H9 (cell line): ENCODE results near the gene MRAP. TPM values are rescaled to one million over a fixed set of nuclear protein-coding genes. Genes with fewer than 3 reads are reported as not detected.

ENCODE experiments used
- DNase-seq: peaks from one replicate; pipeline ENCODE4 v3.0.0-alpha.2; 2017
- H2AFZ ChIP-seq: one replicate; pipeline ENCODE4 v1.6.1; 2013; ENCODE audit warnings: mild to moderate bottlenecking, low read length, control low read depth, moderate library complexity
- H2AK5ac ChIP-seq: 2 replicates; pipeline ENCODE4 v1.6.1; 2013; ENCODE audit warnings: low read length, control low read depth, mixed read lengths; ENCODE audit not compliant: insufficient read length
- H2BK120ac ChIP-seq: one replicate; pipeline ENCODE4 v1.6.1; 2013; ENCODE audit warnings: low read depth, mild to moderate bottlenecking, low read length, control low read depth, inconsistent platforms; ENCODE audit not compliant: poor library complexity, severe bottlenecking
- H2BK12ac ChIP-seq: 2 replicates; pipeline ENCODE4 v1.6.1; 2013; ENCODE audit warnings: low read length, control low read depth, mixed read lengths, low read depth; ENCODE audit not compliant: insufficient read length
- H2BK15ac ChIP-seq: 2 replicates; pipeline ENCODE4 v1.6.1; 2013; ENCODE audit warnings: low read depth, low read length, control low read depth
- H2BK20ac ChIP-seq: one replicate; pipeline ENCODE4 v1.6.1; 2013; ENCODE audit warnings: low read depth, mild to moderate bottlenecking, low read length, control low read depth, inconsistent platforms; ENCODE audit not compliant: poor library complexity, severe bottlenecking
- H2BK5ac ChIP-seq: 2 replicates; pipeline ENCODE4 v1.6.1; 2013; ENCODE audit warnings: low read length, control low read depth, mixed read lengths; ENCODE audit not compliant: insufficient read length
- H3K14ac ChIP-seq: 2 replicates; pipeline ENCODE4 v1.6.1; 2013; ENCODE audit warnings: low read length, control low read depth; ENCODE audit not compliant: insufficient read depth
- H3K18ac ChIP-seq: 2 replicates; pipeline ENCODE4 v1.6.1; 2013; ENCODE audit warnings: low read depth, mild to moderate bottlenecking, mixed read lengths, low read length, control low read depth; ENCODE audit not compliant: insufficient read length
- H3K23ac ChIP-seq: 2 replicates; pipeline ENCODE4 v1.6.1; 2013; ENCODE audit warnings: low read length, control low read depth, mixed read lengths, low read depth; ENCODE audit not compliant: insufficient read length
- H3K23me2 ChIP-seq: 2 replicates; pipeline ENCODE4 v1.6.1; 2013; ENCODE audit warnings: low read depth, mild to moderate bottlenecking, mixed read lengths, low read length, control low read depth; ENCODE audit not compliant: insufficient read length, poor library complexity, severe bottlenecking
- H3K27ac ChIP-seq: 2 replicates; pipeline ENCODE4 v1.5.1; 2013; ENCODE audit warnings: low read length, control low read depth, mixed read lengths, low read depth; ENCODE audit not compliant: insufficient read length
- H3K27me3 ChIP-seq: 2 replicates; pipeline ENCODE4 v1.6.1; 2013; ENCODE audit warnings: low read length, control low read depth, inconsistent platforms; ENCODE audit not compliant: insufficient read depth
- H3K4ac ChIP-seq: 2 replicates; pipeline ENCODE4 v1.6.1; 2013; ENCODE audit warnings: low read depth, mild to moderate bottlenecking, control low read depth, inconsistent platforms, low read length, moderate library complexity
- H3K4me1 ChIP-seq: 2 replicates; pipeline ENCODE4 v1.6.1; 2013; ENCODE audit warnings: low read length, control low read depth, inconsistent platforms; ENCODE audit not compliant: insufficient read depth
- H3K4me2 ChIP-seq: 2 replicates; pipeline ENCODE4 v1.6.1; 2013; ENCODE audit warnings: low read length, control low read depth, mixed read lengths; ENCODE audit not compliant: insufficient read length, insufficient read depth
- H3K56ac ChIP-seq: 2 replicates; pipeline ENCODE4 v1.6.1; 2013; ENCODE audit warnings: low read depth, mild to moderate bottlenecking, mixed read lengths, low read length, control low read depth; ENCODE audit not compliant: insufficient read length
- H3K79me1 ChIP-seq: 2 replicates; pipeline ENCODE4 v1.6.1; 2013; ENCODE audit warnings: low read depth, mild to moderate bottlenecking, moderate library complexity, low read length, control low read depth, inconsistent platforms; ENCODE audit not compliant: insufficient read depth, poor library complexity, severe bottlenecking
- H3K79me2 ChIP-seq: 2 replicates; pipeline ENCODE4 v1.6.1; 2013; ENCODE audit warnings: low read length, control low read depth, inconsistent platforms; ENCODE audit not compliant: insufficient read depth
- H3K9ac ChIP-seq: 2 replicates; pipeline ENCODE4 v1.6.1; 2013; ENCODE audit warnings: low read length, control low read depth, mixed read lengths; ENCODE audit not compliant: insufficient read length; ENCODE audit errors: extremely low read depth
- H3K9me3 ChIP-seq: one replicate; pipeline ENCODE4 v1.6.1; 2013; ENCODE audit warnings: low read depth, low read length, inconsistent platforms; ENCODE audit not compliant: control insufficient read depth
- H3T11ph ChIP-seq: one replicate; pipeline ENCODE4 v1.6.1; 2013; ENCODE audit warnings: mild to moderate bottlenecking, low read length, control low read depth, inconsistent platforms
- H4K20me1 ChIP-seq: one replicate; pipeline ENCODE4 v1.6.1; 2013; ENCODE audit not compliant: control insufficient read depth, insufficient read length, insufficient read depth
- H4K5ac ChIP-seq: 2 replicates; pipeline ENCODE4 v1.6.1; 2013; ENCODE audit warnings: low read depth, mild to moderate bottlenecking, mixed read lengths, low read length, control low read depth; ENCODE audit not compliant: insufficient read length
- H4K8ac ChIP-seq: replicated peaks from 2 replicates; pipeline ENCODE4 v1.6.1; 2013; ENCODE audit warnings: low read length, control low read depth, mixed read lengths, low read depth; ENCODE audit not compliant: insufficient read length
- H4K91ac ChIP-seq: 2 replicates; pipeline ENCODE4 v1.6.1; 2013; ENCODE audit warnings: low read depth, mild to moderate bottlenecking, moderate library complexity, mixed read lengths, low read length, control low read depth; ENCODE audit not compliant: insufficient read length
- H3K27ac Mint-ChIP-seq, 3 experiments: 2 replicates in 2 of 3; 3 replicates in 1 of 3; pipeline ENCODE4 v1.8.0; 2020 to 2021; ENCODE audit warnings: mixed read lengths in 3 of 3, mild to moderate bottlenecking in 1 of 3, moderate library complexity in 1 of 3
- H3K27me3 Mint-ChIP-seq: 2 replicates; pipeline ENCODE4 v1.8.0; 2021; ENCODE audit warnings: low read depth, mild to moderate bottlenecking, moderate library complexity, mixed read lengths
- H3K36me3 Mint-ChIP-seq, 3 experiments: 2 replicates in 2 of 3; 3 replicates in 1 of 3; pipeline ENCODE4 v1.8.0; 2020 to 2021; ENCODE audit warnings: low read depth in 3 of 3, mixed read lengths in 3 of 3; ENCODE audit not compliant: insufficient read depth in 1 of 3
- H3K4me1 Mint-ChIP-seq, 2 experiments: 2 replicates each; pipeline ENCODE4 v1.8.0; 2020; ENCODE audit warnings: mixed read lengths in 2 of 2
- H3K4me3 Mint-ChIP-seq, 2 experiments: 2 replicates in 1 of 2; 3 replicates in 1 of 2; pipeline ENCODE4 v1.8.0; 2020 to 2021; ENCODE audit warnings: mild to moderate bottlenecking in 2 of 2, mixed read lengths in 2 of 2, moderate library complexity in 1 of 2
- H3K9me3 Mint-ChIP-seq, 2 experiments: 2 replicates in 1 of 2; 3 replicates in 1 of 2; pipeline ENCODE4 v1.8.0; 2020; ENCODE audit warnings: mild to moderate bottlenecking in 2 of 2, mixed read lengths in 2 of 2, moderate library complexity in 1 of 2
- CTCF ChIP-seq: fragments of 200-600 bp; sonication (generic); conservative IDR thresholded peaks from 3 replicates; pipeline ENCODE4 v1.8.0; 2021; ENCODE audit warnings: antibody characterized with exemption, mild to moderate bottlenecking
- WGBS: extraction: QIAGEN DNeasy Blood & Tissue Kit; methylation state at CpG from one replicate; pipeline ENCODE4 v1.1.7; 2013; ENCODE audit warnings: missing lambda C conversion rate, low lambda C conversion rate, mixed read lengths; ENCODE audit not compliant: insufficient read length; ENCODE audit errors: extremely low coverage; 5-methylcytosine and 5-hydroxymethylcytosine counted together
- long read RNA-seq: library from polyadenylated mRNA; unstranded; transcript quantifications from one replicate; pipeline ENCODE4 v2.0.0, GENCODE V29; 2020
- total RNA-seq: library from RNA; stranded (reverse); gene quantifications from 2 replicates; pipeline ENCODE4 v1.2.1, GENCODE V29; 2021

MRAP gene
- not detected in 2 replicates for total RNA-seq
- long read RNA-seq, result 0 reads

- no peak within 1 kb of the TSS for H3K4me2 ChIP-seq
- H3K4me1 ChIP-seq, result no peaks in the 10 kb centered on the region
- no peak within 1 kb of the TSS for H3K4ac ChIP-seq
- no peak within 1 kb of the TSS for H3T11ph ChIP-seq
- H4K5ac ChIP-seq, result no peak within 1 kb of the TSS
- no peaks in the 10 kb centered on the region for H3K9me3 Mint-ChIP-seq
- H3K79me1 ChIP-seq, result no peaks in the 10 kb centered on the region
- no peaks in the 10 kb centered on the region for H3K79me2 ChIP-seq
- no peak within 1 kb of the TSS for H3K4me3 Mint-ChIP-seq
- H3K27ac ChIP-seq, result no peak within 1 kb of the TSS
- H3K14ac ChIP-seq, result no peak within 1 kb of the TSS
- no peaks in the 10 kb centered on the region for H3K23me2 ChIP-seq
- no peaks in the 10 kb centered on the region for H3K9me3 ChIP-seq
- peak within 1 kb of the TSS in 1 of 3 experiments; percentile 14; a peak in 1 of 7 replicates for H3K27ac Mint-ChIP-seq
- no peak within 1 kb of the TSS for H2BK120ac ChIP-seq
- H4K20me1 ChIP-seq, result no peaks in the 10 kb centered on the region
- no peak within 1 kb of the TSS for H2BK20ac ChIP-seq
- H2BK15ac ChIP-seq, result no peak within 1 kb of the TSS
- no peak within 1 kb of the TSS for H4K91ac ChIP-seq
- TF ChIP-seq CTCF, result no peak
- no peak within 1 kb of the TSS for H2AK5ac ChIP-seq
- peaks cover 1 to 10% (median 5%) of the 10 kb centered on the region in 3 experiments; a peak in 5 of 7 replicates for H3K36me3 Mint-ChIP-seq
- no peaks in the 10 kb centered on the region for H3K4me1 Mint-ChIP-seq
- no peak within 1 kb of the TSS for H2BK12ac ChIP-seq
- no peak within 1 kb of the TSS for H3K23ac ChIP-seq
- H2BK5ac ChIP-seq, result no peak within 1 kb of the TSS
- H3K9ac ChIP-seq, result no peak within 1 kb of the TSS
- DNase-seq, result no peak
- WGBS, result no CpG with 5 or more reads among the region's 14 CpGs
- H4K8ac ChIP-seq, result no peak within 1 kb of the TSS
- no peak within 1 kb of the TSS for H2AFZ ChIP-seq
- no peak within 1 kb of the TSS for H3K18ac ChIP-seq
- no peaks in the 10 kb centered on the region for H3K27me3 ChIP-seq
- H3K56ac ChIP-seq, result no peak within 1 kb of the TSS
- no peaks in the 10 kb centered on the region for H3K27me3 Mint-ChIP-seq
Measured at GRCh38 chr21:32298658-32299081, at the start of gene MRAP. MRAP (plus strand) TSS chr21:32298855; CDS start chr21:32298972, 117 bp downstream.
